ENCODE measurements around the gene GSTA5. TPM values are rescaled to one million over a fixed set of nuclear protein-coding genes. Genes with fewer than 3 reads are reported as not detected.
"Not testable (repeated sequence)": the region's sequence is repeated elsewhere in the genome, so short reads cannot be mapped to it uniquely, and the experiment has no call there.

Gene GSTA5
- total and polyA plus RNA-seq, 5 donors, result not detected

GRCh38 chr6:52787917-52788316, 52.7 kb downstream of the GSTA5 start:
- Histone ChIP-seq H3K27me3 (ENCODE audit: control insufficient read depth, insufficient read depth) (no peaks in the 10 kb centered on the region), H3K4me3 (ENCODE audit: low read length) (no peak overlapping the region), H3K9me3 (ENCODE audit: control insufficient read depth, low read length) (no peaks in the 10 kb centered on the region), H3K4me1 (ENCODE audit: control insufficient read depth, insufficient read depth, low read length) (no peaks in the 10 kb centered on the region), H3K27ac (ENCODE audit: low read length) (no peak overlapping the region)
- intact Hi-C loops (cut with DNase I), result no loop called here
- ATAC-seq (no peak), DNase-seq (no peak)
- WGBS, result 48% methylated on average over 3 of the region's 3 CpGs

- H3K4me1 ChIP-seq (ENCODE audit: control insufficient read depth, insufficient read depth, low read length), result no peaks in the 10 kb centered on the region
- ATAC-seq, result no peak
Observed at GRCh38 chr6:52786249-52786956, 54.2 kb downstream of the GSTA5 start.

GRCh38 chr6:52782696-52783274, 57.8 kb downstream of the GSTA5 start:
- H3K4me1 ChIP-seq (ENCODE audit: control insufficient read depth, insufficient read depth, low read length); H3K27me3 ChIP-seq (ENCODE audit: control insufficient read depth, insufficient read depth); H3K27ac ChIP-seq (ENCODE audit: low read length); H3K9me3 ChIP-seq (ENCODE audit: control insufficient read depth, low read length); intact Hi-C loops (cut with DNase I); ATAC-seq; DNase-seq; H3K4me3 ChIP-seq (ENCODE audit: low read length): not testable (repeated sequence)
- 32% methylated on average over 3 of the region's 3 CpGs for WGBS

More at GRCh38 chr6:52786249-52786956, 54.2 kb downstream of the GSTA5 start:
- intact Hi-C loops (cut with DNase I), result no loop called here
- Histone ChIP-seq H3K27me3 (ENCODE audit: control insufficient read depth, insufficient read depth) (no peaks in the 10 kb centered on the region), H3K4me3 (ENCODE audit: low read length) (no peak overlapping the region), H3K9me3 (ENCODE audit: control insufficient read depth, low read length) (no peaks in the 10 kb centered on the region), H3K27ac (ENCODE audit: low read length) (no peak overlapping the region)
- DNase-seq, result no peak
- 95% methylated on average over 24 of the region's 24 CpGs for WGBS

GRCh38 chr6:52782209-52782608, 58.4 kb downstream of the GSTA5 start:
- intact Hi-C loops (cut with DNase I); H3K27ac ChIP-seq (ENCODE audit: low read length); DNase-seq; H3K4me1 ChIP-seq (ENCODE audit: control insufficient read depth, insufficient read depth, low read length); H3K27me3 ChIP-seq (ENCODE audit: control insufficient read depth, insufficient read depth); H3K4me3 ChIP-seq (ENCODE audit: low read length); ATAC-seq; H3K9me3 ChIP-seq (ENCODE audit: control insufficient read depth, low read length): not testable (repeated sequence)

Other genes with a start within 250 kb of the GSTA5 start
- 10 to 100 TPM in 3 of 4 donors, 1 to 10 TPM in 1; 8.7 to 15.4 (median 13.5) TPM for gene TMEM14A, start 169.7 kb downstream of the GSTA5 start, total RNA-seq
- gene TMEM14A, start 169.7 kb downstream of the GSTA5 start, polyA plus RNA-seq, result 19.5 TPM
- not detected for gene GSTA2, start 77.3 kb downstream of the GSTA5 start, total RNA-seq
- not detected for gene GSTA2, start 77.3 kb downstream of the GSTA5 start, polyA plus RNA-seq
- not detected for gene GSTA1, start 37.0 kb downstream of the GSTA5 start, total RNA-seq
- gene GSTA1, start 37.0 kb downstream of the GSTA5 start, polyA plus RNA-seq, result 0.09 TPM
- gene GSTA3, start 68.9 kb upstream of the GSTA5 start, total RNA-seq, result not detected
- gene GSTA3, start 68.9 kb upstream of the GSTA5 start, polyA plus RNA-seq, result not detected
- 10 to 100 TPM; 11.5 to 17.6 (median 15.4) TPM for gene GSTA4, start 154.5 kb upstream of the GSTA5 start, total RNA-seq
- 16.8 TPM for gene GSTA4, start 154.5 kb upstream of the GSTA5 start, polyA plus RNA-seq
- 10 to 100 TPM in 1 of 4 donors, 1 to 10 TPM in 3; 7.0 to 10.7 (median 8.3) TPM for gene CILK1, start 221.0 kb upstream of the GSTA5 start, total RNA-seq
- 4.1 TPM for gene CILK1, start 221.0 kb upstream of the GSTA5 start, polyA plus RNA-seq
- gene FBXO9, start 224.6 kb upstream of the GSTA5 start, total RNA-seq, result 100 to 1,000 TPM in 2 of 4 donors, 10 to 100 TPM in 2; 79.9 to 118 (median 103) TPM
- 33.8 TPM for gene FBXO9, start 224.6 kb upstream of the GSTA5 start, polyA plus RNA-seq